ENCODE measurements around the gene FANCF. TPM values are rescaled to one million over a fixed set of nuclear protein-coding genes. Genes with fewer than 3 reads are reported as not detected.
A peak's percentile ranks its signal among the peaks of the same experiment; 100 is the strongest.

FANCF gene
- total and polyA plus RNA-seq, 2 donors (not counting 1 experiment from before 2014, with no cell fraction given): 4.3 to 26.6 TPM

DNA sequence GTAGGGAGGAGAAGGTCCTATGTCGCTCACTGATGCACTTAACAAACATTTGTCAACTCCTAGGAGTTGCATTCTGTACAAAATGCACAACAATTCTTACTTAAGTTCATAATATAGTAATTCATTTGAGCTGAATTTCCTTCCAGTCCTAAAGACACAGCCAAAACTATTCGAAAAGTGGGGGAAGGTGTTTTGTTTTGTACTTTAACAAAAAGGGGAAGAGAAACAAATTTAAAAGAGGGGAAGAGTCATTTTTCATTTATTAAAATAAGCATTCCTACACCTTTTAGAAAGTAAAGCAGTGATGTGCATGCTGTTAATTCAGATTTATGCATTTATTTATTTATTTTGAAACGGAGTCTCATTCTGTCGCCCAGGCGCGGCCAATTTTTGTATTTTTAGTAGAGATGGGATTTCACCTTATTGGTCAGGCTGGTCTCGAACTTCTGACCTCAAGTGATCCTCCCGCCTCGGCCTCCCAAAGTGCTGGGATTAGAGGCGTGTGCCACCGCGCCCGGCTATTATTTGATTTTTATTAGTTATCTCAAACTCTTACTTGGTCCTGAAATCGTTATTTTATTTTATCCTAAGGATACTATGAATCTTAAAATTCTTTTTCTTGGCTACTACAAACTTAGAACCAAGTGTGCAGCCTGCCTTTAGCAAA lies 1.1 kb upstream of the FANCF start:
- intact Hi-C loops (cut with micrococcal nuclease): no loop called here
- DNase-seq: peak; percentile 41
- peak overlapping the region; percentile 99 for H2AFZ ChIP-seq (ENCODE audit: insufficient read depth, low read depth, low read length, poor library complexity, severe bottlenecking)

More for the DNA sequence above, 1.1 kb upstream of the FANCF start:
- Histone ChIP-seq H3K4me3 (ENCODE audit: control extremely low read depth in 1 of 5, extremely low read depth in 1 of 5, insufficient read depth in 1 of 5, low read depth in 2 of 5, low read length in 4 of 5) (peak overlapping the region in 2 of 5 experiments; percentile 92 to 99), H3K27ac (ENCODE audit: low read length in 2 of 2) (peak overlapping the region; percentile 86 to 92), H3K4me1 (ENCODE audit: control insufficient read depth in 2 of 2, insufficient read depth in 2 of 2, low read length in 2 of 2) (peaks cover 27% of the 10 kb centered on the region in 2 donors), H4K20me1 (ENCODE audit: control insufficient read depth, insufficient read depth, low read length, poor library complexity, severe bottlenecking) (no peaks in the 10 kb centered on the region), H3K9me3 (ENCODE audit: control extremely low read depth in 1 of 3, control insufficient read depth in 2 of 3, insufficient read depth in 1 of 3, low read length in 2 of 3) (no peaks in the 10 kb centered on the region), H3K4me2 (replicated peaks; ENCODE audit: low read depth, low read length, poor library complexity, severe bottlenecking) (peak overlapping the region; percentile 78), H3K79me2 (ENCODE audit: control insufficient read depth, insufficient read depth, low read length) (peaks cover 27% of the 10 kb centered on the region), H3K9ac (ENCODE audit: low read length) (peak overlapping the region; percentile 93), H3K27me3 (replicated peaks in 1 of 4; ENCODE audit: control extremely low read depth in 1 of 4, control insufficient read depth in 3 of 4, insufficient read depth in 4 of 4, low read length in 3 of 4) (no peaks in the 10 kb centered on the region), H3K36me3 (replicated peaks in 1 of 2; ENCODE audit: control extremely low read depth in 1 of 2, control insufficient read depth in 1 of 2, extremely low read depth in 1 of 2, insufficient read depth in 2 of 2, low read length in 1 of 2) (peaks cover 0 to under 1% of the 10 kb centered on the region in 2 experiments)
- Mint-ChIP-seq H3K4me3 (peak overlapping the region; percentile 14), H3K27ac (peak overlapping the region; percentile 46), H3K9me3 (ENCODE audit: insufficient read depth) (no peaks in the 10 kb centered on the region), H3K4me1 (peaks cover 32% of the 10 kb centered on the region), H3K27me3 (no peaks in the 10 kb centered on the region)
- ATAC-seq (ENCODE audit: low read depth): no peak
- CTCF ChIA-PET: interaction anchor here (1.5 kb wide), 1 partner anchor 203 kb away, joined by 7 read pairs; the partner anchor contains the start of gene SVIP
- TF ChIP-seq, protein P1, sequence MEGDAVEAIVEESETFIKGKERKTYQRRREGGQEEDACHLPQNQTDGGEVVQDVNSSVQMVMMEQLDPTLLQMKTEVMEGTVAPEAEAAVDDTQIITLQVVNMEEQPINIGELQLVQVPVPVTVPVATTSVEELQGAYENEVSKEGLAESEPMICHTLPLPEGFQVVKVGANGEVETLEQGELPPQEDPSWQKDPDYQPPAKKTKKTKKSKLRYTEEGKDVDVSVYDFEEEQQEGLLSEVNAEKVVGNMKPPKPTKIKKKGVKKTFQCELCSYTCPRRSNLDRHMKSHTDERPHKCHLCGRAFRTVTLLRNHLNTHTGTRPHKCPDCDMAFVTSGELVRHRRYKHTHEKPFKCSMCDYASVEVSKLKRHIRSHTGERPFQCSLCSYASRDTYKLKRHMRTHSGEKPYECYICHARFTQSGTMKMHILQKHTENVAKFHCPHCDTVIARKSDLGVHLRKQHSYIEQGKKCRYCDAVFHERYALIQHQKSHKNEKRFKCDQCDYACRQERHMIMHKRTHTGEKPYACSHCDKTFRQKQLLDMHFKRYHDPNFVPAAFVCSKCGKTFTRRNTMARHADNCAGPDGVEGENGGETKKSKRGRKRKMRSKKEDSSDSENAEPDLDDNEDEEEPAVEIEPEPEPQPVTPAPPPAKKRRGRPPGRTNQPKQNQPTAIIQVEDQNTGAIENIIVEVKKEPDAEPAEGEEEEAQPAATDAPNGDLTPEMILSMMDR (IDR thresholded peaks at IDR 0.05): no peak
- no peak for TF ChIP-seq EZH2 (IDR thresholded peaks at IDR 0.05; ENCODE audit: borderline replicate concordance, insufficient read depth, low read depth, low read length, poor library complexity, severe bottlenecking)
- 91% methylated on average over 5 of the region's 14 CpGs for WGBS (ENCODE audit: insufficient coverage)
- POLR2A ChIA-PET: no interaction called here

All from B cell (primary cell).